Tracheal epithelial cell (primary cell): Measurements from ENCODE around the gene MYNN. TPM values are rescaled to one million over a fixed set of nuclear protein-coding genes. Genes with fewer than 3 reads are reported as not detected.

ENCODE experiments used
- total RNA-seq: library from RNA; depleted of rRNA; stranded (reverse); fragments of >200 nt; gene quantifications from 2 replicates; pipeline ENCODE4 v1.2.1, GENCODE V29; 2014

The MYNN gene
- 17.6 and 25.2 TPM in 2 replicates for total RNA-seq

DNA sequence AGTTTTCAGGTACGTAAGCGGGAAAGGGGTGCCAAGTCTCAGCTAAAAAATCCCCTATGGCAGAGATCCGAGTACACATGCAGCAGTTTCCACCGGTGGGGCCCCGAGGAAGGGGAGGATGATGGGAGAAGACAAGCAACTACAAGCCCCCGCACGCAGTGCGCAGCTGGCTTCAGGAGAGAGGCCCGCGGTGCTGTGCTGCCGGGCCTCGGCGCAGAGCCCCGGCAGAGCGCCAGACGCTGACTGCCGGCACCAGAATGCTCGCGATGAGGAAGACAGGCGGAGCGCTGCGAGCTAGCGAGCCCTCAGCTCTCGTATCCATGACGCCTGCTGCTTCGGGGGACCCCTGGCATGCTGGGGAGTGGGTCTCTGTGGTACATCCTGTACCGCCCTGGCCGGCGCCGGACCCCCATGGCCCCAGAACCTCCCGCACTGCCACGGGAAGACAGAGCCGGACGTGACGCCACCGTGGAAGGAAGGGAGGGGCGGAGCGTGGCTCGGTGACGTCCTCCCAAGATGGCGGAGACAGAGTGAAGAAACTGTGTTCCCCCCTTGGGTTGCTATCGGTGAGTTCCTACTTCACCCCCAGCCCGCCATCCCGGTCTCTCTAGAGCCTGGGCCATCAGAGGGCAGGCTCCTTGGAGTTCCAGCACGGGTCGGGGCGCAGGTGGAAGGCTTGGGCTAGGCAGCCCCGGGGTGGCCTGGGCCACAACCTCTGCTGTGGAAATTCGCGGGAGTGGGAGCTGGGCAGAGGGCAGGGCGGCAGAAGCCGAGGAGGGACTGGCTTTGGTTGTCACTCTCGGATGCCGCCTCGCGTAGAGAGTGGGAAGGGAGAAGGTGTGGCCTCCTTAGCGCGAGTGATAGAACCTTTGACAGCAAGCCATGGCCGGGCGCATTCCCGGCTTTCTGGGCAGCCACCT, at the start of gene MYNN:
MYNN (plus strand) TSS at position 500 of the 920 bp plus-strand sequence. CDS start 900 bp downstream, outside the sequence.

DNA sequence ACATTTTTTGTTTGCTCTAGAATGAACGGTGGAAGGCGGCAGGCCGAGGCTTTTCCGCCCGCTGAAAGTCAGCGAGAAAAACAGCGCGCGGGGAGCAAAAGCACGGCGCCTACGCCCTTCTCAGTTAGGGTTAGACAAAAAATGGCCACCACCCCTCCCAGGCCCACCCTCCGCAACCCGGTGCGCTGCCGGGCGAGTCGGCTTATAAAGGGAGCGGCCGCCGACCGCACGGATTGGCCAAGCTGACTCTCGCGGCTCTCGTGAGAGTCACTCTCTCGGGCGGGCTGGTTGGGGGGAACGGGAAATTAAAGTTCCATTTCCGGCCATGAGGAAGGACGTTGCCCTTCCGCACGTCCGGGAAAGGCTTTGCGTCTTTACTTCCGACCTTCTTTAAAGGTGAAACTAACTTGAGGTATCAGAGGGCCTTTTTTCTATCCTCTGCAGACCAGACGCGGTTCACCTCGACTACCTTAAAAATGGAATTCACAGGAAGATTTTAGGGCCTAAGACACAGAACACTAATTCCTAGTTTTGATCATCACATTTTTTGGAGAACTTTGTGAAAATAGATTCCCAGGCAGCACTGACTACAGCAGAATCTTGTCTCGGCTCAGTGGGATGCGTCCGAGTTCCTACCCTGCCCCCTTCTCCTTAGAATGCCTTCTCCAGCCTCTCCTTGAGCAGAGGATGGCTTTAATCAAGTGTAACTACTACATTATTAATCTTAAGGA, 8.1 kb upstream of the MYNN start, which contains the start of gene TERC:
TERC (minus strand) TSS at position 179 of the 731 bp plus-strand sequence.

DNA sequence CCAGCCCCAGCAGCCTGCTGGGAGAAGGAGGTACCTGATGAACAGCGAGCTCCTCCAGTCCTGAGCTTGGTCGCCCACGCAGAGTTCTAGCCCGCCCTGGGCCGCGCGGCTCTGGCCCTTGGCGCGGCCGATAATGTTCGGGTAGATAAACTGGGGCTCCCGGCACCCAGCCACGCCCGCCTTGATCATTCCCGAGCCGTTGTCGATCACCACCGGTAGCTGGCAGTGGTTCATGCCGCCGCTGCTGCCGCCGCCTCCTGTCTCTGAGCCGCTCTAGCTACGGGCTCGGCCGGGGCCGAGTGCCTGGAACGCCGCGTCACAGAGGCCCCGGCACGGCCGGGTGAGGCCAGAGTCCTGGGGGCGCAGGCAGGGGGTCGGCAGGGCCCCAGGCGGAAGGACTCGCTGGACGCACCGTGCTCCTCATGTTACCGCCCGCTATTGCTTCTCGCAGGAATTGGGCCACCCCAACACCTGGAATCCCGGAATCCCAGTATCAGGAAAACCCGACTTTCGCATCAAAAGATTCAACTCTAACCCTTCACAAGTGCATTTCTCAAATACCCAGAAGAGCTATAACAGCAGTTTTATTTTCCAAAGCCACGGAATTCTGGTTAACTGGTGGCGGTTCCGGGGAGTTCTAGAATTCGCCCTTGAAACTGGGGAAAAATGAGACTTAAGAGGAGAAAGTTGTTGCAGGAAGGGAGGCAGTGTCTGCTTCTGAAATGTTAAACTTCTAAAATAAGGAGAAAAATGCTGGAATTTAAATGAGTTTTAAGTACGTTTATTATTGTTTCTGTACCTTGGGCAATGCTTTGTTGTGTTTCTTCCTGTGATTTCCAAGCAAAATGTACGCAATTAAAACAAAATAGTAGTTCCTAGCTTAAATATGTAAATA, 3.7 kb upstream of the MYNN start, which contains the start of gene ACTRT3:
ACTRT3 (minus strand) TSS at position 275 of the 895 bp plus-strand sequence; CDS start at position 234, 41 bp downstream.

DNA sequence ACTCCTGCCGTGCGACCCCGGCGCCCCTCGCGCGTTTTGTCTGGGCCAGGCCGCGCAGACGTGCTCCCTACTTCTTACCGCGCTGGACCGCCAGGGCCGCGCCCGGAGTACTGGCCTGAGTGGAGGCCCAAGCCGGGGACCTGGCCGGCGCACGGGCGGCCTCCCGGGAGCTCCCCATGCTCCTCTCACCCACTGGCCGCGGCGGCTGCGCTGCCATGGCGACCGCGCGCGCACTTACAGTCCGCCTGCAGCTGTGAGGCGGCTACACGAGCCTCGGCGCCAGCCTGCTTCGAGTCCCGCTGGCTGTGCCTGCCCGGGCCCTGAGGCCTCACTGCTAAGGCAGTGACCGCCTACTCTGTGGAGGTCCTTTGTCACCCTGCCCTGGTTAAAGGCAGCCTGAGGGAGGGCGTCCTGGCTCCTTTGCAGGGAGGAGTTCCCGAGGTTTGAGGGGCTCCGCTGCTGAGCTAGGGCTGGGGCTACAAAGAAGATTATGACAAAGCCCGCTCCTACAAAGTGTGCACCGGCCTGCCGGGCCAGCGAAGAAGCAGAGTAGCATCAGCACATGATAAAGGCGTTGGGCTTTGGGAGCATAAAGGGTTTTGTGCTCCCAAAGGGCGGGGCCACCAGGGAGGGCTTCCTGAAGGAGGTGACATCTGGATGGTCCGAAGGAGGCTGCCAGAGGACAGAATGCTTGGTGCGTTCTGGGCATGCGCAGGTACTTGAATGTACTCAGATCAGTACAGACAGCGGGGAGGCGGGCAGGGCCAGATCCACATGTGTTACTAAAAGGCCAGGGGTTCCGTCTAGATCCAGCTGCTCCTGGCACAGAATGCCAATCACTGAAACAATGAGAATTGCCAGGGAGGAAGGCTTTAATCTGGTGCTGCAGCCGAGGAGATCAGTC, 39.4 kb downstream of the MYNN start, which contains the start of the genes LRRC34 and LRRIQ4:
LRRC34 (minus strand) TSS at position 573 of the 904 bp plus-strand sequence; CDS start at position 217, 356 bp downstream.
LRRIQ4 (plus strand) TSS at position 539 of the 904 bp plus-strand sequence. CDS start 9,052 bp downstream, outside the sequence.

Other genes starting within 250 kb of the MYNN start
- 7.2 and 10.4 TPM in 2 replicates for gene MECOM, start 109.7 kb upstream of the MYNN start, total RNA-seq
- 807 and 1,776 TPM in 2 replicates for gene TERC, start 8.3 kb upstream of the MYNN start, total RNA-seq
- gene ACTRT3, start 3.8 kb upstream of the MYNN start, total RNA-seq: 1.9 and 2.9 TPM in 2 replicates
- gene LRRIQ4, start 39.5 kb downstream of the MYNN start, total RNA-seq: not detected in 2 replicates
- 0.64 and 2.7 TPM in 2 replicates for gene LRRC34, start 39.5 kb downstream of the MYNN start, total RNA-seq
- 0.24 TPM in 1 of 2 replicates, not detected in the other for gene LRRC31, start 96.5 kb downstream of the MYNN start, total RNA-seq
- gene SAMD7, start 138.2 kb downstream of the MYNN start, total RNA-seq: not detected in 2 replicates
- 21.0 and 26.9 TPM in 2 replicates for gene SEC62, start 193.4 kb downstream of the MYNN start, total RNA-seq